ENCODE measurements around the gene CELF6.

- TF ChIP-seq CTCF (IDR thresholded peaks at IDR 0.05) (no peak), ZFX (IDR thresholded peaks at IDR 0.05; ENCODE audit: borderline replicate concordance) (no peak)
Measured at GRCh38 chr15:72238586-72238985, 81.4 kb downstream of the CELF6 start.
